Dedifferentiated amniotic fluid mesenchymal stem cell (primary cell): ENCODE measurements around the gene KRT33B.

Source experiments
- DNase-seq: peaks from one replicate; pipeline ENCODE4 v3.0.0-alpha.2; 2016; ENCODE audit errors: extremely low spot score

KRT33B gene

GRCh38 chr17:41325126-41325525 is 44.5 kb downstream of the KRT33B start:
- DNase-seq, result no peak

- no peak for DNase-seq
Observed at GRCh38 chr17:41324180-41325075, 45.2 kb downstream of the KRT33B start.

GRCh38 chr17:41322903-41323895 is 46.4 kb downstream of the KRT33B start:
- DNase-seq, result no peak

- peak; percentile 78 for DNase-seq
Observed at GRCh38 chr17:41322094-41322902, 47.3 kb downstream of the KRT33B start.

- no peak for DNase-seq
Observed at GRCh38 chr17:41318231-41318630, 51.4 kb downstream of the KRT33B start.

- no peak for DNase-seq
Observed at GRCh38 chr17:41315814-41316445, 53.7 kb downstream of the KRT33B start.

- DNase-seq, result no peak
Observed at GRCh38 chr17:41315204-41315794, 54.3 kb downstream of the KRT33B start, which contains the start of gene KRTAP17-1. Gene KRTAP17-1, minus strand, starts transcription at chr17:41315710. Its CDS starts 60 bp downstream, at chr17:41315650.
